NCI-H146 treated with DMSO at 0.1 percent for 48 hours (cell line): ENCODE results near the gene RAP2C.

Experiments
- DNase-seq: peaks from one replicate; lab custom pipeline; 2025; ENCODE audit not compliant: unreplicated experiment; lab: John Stamatoyannopoulos, UW

Gene RAP2C

DNA sequence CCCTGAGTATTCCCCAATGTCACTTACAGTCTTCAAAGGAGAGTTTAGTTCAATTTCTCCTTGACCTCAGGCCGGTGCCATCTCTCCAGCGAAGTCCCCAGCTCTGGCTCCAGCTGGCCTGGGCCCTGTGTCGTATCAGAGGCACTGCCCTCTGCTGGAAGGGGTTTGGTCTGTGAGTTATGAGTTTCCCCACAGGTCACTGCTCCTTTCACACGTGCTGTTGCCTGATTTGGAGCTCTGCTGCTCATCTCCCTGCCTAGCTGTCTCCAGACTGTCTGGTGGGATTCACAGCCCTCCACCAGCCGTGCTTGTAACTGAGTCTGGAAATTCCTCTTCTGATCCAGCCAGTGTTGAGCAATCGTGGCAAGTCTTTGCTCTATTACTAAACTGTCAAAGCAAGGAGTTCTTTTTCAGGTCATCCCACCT is at the start of gene RAP2C:
TSS of gene RAP2C (minus strand) at position 105 of the 426 bp plus-strand sequence. CDS start 2,179 bp downstream, outside the sequence.
- peak; percentile 49 for DNase-seq

DNA sequence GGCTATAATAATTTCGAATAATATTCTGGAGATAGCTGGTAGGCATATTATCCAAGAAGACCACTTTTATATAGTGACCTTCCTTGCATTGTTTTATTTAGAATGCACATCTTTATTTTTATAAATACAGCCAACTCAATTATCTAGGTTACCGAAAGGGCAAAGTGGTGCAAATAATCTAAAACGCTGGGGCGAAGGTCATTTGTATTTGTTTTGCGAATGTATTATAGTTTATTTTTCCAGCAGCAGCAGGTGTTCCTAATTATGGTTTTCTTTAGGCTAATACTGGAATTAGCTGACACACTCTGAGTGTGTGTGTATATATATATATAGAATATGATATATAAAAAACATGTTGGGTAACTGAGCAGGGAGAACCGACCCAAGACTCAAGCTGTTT is 48.1 kb upstream of the RAP2C start:
- DNase-seq = peak; percentile 60

DNA sequence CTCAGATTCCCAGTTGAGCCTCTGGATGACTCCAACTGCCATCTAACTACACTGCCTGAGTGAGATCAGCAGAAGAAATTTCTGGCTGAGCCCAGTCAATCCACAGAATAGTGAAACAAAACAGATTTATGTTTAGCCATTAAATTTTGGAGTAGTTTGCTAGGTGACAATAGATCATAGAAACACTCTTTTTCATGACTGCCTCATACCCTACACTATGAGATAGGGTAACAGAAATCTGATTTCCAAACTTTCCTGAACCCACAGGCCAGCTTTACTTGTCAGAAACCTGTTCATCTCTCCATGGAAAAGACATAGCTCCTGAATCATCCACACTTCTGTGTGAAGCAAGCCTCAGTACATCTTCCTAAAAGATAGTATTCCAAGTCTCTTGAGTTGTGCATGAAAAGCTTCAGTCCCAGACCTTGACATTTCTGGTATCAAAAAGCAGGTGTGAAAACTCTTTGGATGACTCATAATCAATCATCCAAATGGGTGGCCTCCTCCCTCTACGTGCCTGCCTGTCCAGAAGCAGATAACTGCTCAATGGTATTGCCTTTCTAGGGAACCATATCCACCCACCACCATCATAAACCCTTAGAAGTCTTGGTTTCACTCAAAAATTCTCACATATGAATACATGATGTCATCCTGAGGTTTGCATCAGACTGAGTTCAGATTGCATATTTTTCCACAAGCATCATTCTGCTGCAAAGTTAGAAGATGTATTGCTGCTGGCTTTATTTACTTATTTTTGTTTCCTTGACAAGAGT is 47.5 kb upstream of the RAP2C start:
- DNase-seq = peak; percentile 33

DNA sequence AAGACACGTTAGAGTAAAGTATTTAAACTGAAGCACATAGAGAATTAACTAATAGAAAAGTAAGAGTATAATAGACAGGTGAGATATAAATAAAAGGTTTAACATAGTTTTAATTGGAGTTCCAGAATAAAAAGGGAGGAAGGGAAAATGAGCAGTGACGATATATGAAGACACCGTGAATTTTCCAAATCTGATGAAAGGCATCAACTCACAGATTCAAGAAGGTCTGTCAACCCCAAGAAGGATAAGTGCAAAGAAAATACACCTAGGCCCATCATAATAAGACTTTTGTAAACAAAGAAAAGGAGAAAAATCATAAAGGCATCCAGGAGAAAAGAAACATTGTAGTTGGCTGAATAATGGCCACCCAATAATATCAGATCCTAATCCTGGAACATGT is 43.9 kb upstream of the RAP2C start:
- DNase-seq = no peak

DNA sequence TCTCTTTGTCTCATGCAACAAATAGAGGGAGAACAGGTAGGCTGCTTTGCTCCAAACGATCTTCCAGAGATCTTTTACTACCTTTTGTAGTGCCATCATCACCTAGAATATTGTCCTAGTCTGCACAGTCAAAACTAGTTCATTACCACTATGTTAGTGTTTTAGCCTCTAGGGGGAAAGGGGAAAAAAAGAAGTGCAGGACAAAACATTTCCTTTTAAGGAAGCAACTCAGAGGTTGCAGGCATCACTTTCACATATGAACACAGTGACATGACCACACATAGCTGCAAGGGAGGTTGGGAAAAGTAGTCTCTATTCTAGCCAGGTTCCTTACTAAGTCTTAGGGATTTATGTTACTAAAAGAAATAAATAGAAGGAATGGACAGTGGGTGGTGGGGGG is 39.3 kb upstream of the RAP2C start:
- DNase-seq = no peak

DNA sequence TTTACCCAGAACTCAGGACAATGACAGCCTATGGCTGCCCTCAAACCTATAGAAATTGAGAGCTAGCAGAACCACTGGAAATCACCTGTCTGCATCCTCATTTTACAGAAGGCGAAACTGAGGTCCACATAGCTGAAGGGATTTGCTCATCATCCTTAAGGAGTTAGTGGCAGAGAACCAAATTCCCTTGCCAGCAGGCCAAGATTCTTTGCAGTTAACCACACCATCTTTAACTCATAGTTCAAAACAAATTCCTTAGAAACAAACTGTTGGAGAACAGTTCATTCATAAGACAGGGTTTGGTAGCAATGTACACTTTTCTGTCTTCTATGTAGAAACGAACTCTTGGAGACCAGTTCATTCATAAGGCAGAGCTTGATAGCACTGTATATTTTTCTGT is 37.9 kb upstream of the RAP2C start:
- no peak for DNase-seq

DNA sequence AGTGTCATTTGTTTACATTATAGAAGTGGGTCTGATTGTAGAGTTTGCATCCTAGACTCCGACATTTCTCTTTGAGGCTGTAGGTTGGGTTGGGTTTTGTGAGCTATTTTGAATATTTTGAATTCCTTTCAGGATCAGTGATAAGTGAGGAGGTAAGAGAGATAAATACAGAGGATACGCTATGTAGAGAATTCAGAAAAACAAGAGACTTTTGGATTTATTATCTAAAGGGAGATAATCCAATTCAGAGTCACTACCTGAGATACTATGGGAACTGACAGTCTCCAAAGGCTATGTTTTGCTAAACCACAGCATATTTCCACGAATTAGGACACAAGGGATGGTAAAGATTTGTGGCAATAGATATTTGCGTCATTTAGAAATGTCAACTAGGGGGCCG is 16.9 kb upstream of the RAP2C start:
- DNase-seq = no peak

DNA sequence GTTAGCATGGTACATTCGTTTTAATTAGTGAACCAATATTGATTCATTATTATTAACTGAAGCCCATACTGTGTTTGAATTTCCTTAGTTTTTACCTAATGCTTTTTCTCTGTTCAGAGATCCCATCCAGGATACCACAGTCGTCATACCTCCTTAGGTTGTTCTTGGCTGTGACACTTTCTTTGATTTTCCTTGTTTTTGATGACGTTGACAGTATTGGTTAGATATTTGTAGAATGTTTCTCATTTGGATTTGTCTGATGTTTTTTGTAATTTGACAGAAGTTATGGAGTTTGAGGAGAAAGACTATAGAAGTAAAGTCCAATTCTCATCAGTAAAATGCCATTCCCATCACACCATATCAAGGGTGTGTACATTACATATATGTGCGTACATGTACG is 16.2 kb upstream of the RAP2C start:
- no peak for DNase-seq

DNA sequence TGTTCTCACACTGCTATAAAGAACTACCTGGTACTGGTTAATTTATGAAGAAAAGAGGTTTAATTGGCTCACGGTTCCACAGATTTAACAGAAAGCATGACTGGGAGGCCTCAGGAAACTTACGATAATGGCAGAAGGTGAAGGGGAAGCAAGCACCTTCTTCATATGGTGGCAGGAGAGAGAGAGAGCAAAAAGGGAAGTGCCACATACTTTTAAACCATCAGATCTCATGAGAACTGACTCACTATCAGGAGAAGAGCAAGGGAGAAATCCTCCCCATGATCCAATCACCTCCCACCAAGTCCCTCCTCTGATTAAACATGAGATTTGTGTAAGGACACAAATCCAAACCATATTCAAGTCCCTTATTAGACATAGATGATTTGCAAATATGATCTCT is 12.3 kb upstream of the RAP2C start:
- no peak for DNase-seq

DNA sequence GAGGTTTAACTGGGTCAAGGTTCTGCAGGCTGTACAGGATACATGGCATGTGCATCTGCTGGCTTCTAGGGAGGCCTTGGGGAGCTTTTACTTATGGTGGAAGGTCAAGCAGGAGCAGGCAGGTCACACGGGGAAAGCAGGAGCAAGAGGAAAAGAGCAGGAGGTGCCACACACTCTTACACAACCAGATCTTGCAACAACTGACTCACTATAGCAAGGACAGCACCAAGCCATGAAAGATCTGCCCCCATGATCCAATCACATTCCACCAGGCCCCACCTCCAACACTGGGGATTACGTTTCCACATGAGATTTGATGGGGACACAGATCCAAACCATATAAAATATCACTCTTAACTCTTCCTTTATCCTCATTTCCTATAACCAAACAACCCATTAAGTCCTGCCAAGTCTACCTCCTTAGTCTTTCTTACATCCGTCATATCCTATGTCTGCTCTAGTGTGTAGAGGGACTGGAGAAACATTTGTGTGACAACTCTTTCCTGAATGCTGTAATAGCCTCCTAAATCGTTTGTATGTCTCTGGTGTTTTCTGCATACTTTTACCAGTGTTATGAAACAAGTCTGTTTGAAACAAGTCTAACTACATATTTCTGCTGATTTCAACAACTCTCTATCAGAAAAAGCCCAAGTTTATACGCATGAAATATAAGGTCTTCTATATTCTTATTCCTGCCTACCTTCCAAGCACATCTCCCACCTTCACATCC is 8.3 kb upstream of the RAP2C start:
- no peak for DNase-seq

DNA sequence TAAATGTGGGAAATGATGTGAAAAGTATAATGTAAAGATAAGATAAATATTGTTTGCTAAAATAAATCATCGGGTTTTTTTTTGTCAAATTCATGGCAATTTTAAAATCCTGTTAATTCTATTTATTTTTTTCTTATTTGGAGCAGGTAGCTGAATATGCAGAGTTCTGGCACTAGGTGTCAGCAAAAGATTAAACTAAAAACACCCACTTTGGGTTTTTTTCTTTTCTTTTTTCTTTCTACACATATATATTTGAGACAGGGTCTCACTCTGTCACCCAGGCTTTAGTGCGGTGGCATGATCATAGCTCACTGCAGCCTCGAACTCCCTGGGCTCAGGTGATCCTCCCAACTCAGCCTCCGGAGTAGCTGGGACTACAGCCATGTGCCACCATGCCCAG is 6.9 kb upstream of the RAP2C start:
- DNase-seq = peak; percentile 4

DNA sequence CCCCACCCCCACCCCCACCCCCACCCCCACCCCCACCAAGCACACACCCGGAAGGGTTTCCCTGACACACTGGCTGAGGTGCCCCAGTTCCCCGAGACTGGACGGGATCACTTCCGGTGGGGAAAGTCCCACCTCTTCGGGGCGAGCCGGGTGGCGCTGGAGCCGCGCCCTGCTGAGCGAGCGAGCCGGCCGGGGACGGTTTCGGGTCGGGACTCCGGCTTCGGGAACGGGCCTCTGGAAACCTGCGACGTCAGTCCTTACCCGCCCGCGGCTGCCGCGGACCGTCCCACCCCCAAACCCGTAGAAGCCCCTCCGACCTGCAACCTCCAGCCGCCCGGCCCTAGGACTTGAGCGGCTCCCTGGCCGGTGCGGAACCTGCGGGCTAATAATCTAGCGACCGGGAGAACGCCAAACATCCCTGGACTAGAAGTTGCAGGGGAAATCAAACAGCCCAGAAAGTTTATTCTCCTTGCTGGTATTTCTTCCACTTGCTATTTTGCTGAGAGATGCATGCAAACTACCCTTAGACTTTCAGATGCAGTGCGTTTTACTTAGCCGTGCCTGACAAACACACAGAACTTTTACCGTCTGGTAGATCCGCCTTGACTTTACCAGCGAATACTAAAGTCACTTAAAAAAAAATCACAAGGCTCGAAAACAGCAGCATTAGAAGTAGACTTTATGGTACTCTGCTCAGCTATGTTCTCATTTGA is 991 bp downstream of the RAP2C start:
- peak; percentile 54 for DNase-seq

DNA sequence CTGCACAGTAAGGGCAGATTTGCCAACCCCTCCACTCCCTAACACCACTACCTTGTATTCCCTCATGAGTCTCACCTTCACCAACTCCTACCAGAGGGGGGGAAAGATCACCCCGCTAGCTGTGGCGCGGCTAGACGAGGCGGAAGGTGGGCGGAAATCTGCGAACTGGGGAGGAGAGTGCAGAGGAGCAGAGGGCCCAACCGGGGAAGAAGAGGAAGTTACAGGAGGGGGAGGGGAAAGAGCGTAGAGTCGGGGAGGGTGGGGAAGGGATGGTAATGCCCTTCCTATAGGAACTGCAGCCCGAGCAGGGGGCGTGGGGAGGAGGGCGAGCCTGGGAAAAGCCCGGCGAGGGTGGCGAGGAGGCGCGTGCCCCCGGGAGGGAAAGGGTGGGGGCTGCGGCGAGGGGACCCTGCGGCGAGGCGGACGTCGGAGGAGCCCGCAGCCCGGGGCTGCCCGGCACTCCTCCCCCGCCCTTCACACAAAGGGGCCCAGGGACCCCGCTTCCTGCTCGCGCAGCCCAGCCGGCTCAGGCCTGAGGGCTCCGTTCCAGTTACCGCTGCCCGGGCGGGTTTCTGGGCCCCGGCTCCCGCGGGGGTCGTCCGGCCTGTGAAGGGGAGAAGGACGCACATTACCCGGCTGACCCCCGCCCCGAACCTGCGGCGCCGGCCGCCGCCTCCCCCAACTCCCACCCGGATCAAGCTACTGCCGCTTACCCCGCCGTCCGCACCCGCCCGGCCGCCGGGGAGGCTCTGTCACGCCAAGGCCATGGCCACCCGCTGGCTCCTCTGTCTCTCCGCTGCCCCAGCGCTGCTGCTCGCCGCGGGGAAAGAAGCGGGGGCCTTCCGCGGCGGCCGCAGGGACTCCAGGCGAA is 1.8 kb downstream of the RAP2C start:
- peak; percentile 65 for DNase-seq

DNA sequence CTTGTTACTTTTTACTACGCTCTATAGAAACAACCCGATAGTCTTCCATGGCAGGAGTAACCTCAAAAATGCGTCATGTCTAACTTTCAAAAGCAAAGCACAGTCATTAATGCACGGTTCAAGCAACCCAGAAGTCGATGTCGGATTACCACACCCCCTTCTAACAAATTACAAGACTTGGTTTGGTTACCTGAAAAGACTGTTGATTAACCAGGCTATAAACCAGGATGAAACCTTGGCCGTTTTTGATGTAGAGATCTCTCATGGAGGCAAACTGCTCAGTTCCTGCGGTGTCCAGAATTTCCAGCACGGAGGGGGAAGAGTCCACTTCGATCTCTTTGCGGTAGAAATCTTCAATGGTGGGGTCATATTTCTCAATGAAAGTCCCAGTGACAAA is 2.4 kb downstream of the RAP2C start:
- DNase-seq = no peak

DNA sequence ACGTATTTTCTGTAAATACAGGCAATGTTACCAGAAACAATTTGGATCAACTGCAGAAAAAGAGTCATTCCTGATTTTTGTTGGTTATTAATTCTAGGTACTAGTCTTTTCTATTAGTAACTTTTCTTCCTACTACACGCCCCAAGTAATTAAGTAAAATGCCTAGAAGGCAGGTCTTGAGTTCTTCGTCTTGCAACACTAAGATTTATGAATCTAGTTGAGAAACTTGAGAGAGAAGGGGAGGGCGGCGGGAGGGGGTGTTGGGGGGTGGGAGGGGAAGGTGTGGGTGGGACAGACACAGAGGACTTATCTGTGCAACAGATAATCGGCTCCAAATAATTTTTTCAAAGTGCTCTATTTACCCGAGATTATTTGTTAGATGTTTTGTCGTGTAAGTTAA is 3.0 kb downstream of the RAP2C start:
- DNase-seq = no peak

DNA sequence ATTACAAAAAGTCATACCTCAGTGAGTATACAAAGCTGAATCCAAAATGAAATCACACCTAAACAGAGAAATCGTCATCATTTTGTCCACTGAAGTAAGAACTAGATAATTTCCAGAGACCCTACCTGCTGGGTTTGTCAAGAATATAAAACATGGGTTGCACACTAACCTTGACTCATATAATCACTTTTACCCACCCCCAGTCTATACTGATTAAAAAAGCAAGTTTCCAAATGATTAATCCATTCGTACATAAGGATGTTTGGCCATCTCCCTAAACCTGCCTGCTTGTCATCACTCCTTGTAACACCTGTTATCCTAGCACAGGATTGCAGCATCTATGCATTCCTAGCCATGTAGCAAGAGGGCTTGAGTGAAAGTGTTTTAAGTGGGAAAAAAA is 4.7 kb downstream of the RAP2C start:
- DNase-seq = no peak

DNA sequence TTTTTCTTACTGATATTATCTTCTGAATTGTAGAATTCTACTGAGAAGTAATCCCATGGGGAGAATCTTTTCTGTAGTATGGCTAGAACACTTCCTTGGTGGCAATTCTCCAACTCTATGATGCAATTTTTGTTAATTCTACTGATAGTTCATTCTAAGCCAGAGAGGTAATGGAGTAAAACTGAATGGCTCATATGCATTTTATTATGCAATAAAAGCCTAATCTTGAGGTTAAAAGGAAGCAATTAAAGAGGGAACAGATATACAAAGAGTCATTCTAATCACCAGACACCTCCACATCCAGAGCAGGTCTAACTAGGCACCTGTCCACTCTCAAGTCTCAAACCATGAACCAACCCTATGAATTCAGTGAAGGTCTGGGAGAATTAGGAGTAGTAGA is 9.7 kb downstream of the RAP2C start:
- DNase-seq = no peak

DNA sequence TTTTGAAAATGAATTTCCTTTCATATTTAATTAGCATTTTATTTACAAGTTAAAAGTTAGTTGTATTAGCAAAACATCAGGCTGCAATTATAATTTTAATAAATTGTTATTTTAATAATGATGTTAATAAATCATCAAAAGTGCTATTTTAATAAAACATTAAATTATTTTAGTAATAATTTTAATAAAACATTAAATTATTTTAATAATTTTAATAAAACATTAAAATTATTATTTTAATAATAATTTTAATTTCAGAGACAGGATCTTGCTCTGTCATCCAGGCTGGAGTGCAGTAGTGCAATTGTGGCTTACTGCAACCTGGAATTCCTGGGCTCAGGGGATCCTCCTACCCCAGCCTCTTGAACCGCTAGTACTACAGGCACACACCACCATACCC is 10.8 kb downstream of the RAP2C start:
- DNase-seq = no peak

DNA sequence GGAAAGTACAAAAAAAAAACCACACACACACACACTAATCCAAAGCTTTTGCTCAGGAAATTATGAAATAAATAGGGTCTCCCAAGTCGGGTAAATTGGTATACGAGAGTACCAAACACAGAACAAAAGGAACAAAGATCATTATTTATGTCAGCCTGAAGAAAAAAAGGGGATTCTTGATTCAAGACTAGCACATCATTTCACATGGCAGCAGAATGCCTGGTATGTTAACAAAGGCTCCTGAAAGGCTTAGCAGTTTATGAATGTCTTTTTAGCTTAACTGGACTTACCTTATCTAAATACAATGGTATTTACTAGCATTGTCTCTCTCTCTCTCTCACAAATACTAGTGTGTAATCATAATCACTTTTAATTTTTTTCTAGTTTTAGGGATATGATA is 11.3 kb downstream of the RAP2C start:
- DNase-seq = no peak

DNA sequence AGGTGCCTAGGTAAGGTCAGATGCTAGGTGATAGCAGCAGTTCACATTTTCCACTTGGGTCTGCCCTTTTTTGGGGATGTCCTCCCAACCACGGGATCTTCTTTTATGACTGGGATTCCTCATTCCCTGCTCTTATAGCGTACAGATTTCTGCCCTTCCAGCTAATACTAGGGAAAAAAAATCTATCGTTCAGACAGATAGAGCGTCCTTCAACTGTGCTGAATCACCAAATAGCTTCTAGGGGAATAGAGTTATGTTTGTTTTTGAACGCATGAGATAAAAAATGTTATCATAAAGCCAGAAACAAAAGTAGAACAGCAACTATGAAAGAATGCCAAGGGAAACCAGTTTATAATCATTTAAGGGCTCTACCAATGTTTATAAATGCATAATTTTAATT is 13.0 kb downstream of the RAP2C start:
- no peak for DNase-seq

DNA sequence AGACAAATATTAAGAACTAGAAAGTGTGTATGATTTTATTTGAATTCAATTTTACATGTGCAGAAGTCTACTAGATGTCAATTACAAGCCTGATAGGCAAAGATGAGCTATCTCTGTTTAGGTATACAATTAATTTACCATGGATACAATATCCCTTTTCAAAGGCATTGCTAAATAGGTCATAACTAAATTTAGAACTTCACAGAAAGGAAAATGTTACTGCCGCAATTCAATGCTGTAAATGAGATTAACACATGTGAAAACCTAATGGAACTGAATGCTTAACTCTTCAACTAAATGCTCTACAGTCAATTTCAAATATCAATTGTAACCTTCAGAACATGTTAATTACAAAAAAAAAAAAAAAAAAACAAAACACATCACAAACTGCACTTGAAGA is 14.6 kb downstream of the RAP2C start:
- DNase-seq = no peak
